HUDEP-2 (cell line): Measurements from ENCODE around the gene BEAN1.

Experiments
- DNase-seq, 76 experiments: peaks; one replicate each; lab custom pipeline; 2025; ENCODE audit not compliant: unreplicated experiment in 76 of 76; lab: John Stamatoyannopoulos, UW

Gene BEAN1

DNA sequence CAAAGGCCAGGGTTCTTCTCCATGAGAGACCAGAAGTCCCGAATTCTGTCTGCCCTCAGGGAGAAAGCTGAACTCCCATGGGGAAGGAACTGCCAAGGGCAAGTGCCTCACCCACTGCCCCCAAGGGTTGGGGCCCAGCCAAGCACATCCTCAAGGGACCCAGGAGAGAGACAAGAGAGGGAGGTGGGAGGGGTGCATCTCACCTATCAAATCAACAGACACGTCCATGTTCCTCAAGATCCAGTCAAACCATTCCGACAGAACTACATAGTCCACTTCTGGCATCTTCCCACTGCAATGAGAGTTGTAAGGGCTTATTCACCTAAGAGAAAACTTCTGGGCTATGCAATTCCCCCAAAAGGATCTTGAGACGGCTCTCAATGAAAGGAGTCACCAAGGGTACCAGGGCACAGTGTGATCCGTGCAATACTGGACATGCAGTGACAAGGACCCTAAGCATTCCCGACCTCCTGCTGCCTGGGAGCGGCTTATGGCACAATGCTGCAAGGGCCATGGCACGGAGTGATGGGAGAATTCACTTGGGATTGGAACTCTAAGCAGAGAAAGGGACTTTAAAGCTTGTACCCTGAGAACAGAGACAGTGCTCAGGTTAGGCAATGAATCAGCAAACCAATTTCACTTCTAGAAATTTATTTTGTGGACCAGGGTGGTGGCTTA is 90.6 kb downstream of the BEAN1 start:
- peak in 1 of 76 experiments; percentile 31 for DNase-seq

DNA sequence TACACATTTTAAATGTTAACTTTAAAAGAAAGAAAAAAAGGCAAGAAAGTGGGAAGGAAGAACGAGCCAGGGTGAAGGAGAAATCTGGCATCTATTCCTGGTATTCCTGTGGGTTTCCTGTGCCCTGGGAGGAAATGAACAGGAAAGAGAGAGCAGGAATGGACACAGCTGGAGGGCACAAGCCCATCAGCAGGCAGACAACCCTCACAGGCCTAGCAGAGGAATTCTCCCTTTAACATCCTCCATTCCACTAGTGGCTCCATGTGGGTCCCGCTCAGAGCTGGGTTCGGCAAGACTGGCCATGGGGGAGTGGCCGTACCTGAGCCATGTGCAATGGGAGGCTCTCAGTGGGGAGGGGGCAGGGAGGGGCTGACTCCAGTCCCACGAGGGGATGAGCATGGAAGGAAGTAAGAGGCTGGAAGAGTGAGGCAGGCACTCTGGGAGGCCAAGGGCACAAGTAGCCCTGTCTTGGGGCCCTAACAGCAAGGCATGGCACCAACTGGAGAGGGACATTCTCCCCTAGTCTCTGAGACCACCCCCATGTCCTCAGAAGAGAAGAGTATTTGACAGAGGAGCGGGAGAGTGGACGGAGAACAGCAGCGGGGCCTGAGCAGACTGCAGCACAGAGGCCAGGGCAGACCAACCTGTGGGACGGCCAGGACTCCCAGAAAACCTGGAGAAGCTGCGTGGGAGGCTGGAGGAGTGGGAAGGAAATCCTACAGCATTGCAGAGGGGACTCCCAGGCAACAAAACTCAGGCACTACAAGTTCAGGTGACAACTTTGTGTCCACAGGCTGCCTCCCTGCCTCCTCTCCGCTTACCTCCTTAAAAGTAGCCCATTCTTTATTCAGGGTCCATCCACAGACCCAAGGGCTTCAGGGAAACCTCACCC is 92.6 kb downstream of the BEAN1 start:
- no peak for DNase-seq

GRCh38 chr16:66520406-66521170 is 93.5 kb downstream of the BEAN1 start:
- peak in 11 of 76 experiments; percentile 4 to 34 (median 6) for DNase-seq

DNA sequence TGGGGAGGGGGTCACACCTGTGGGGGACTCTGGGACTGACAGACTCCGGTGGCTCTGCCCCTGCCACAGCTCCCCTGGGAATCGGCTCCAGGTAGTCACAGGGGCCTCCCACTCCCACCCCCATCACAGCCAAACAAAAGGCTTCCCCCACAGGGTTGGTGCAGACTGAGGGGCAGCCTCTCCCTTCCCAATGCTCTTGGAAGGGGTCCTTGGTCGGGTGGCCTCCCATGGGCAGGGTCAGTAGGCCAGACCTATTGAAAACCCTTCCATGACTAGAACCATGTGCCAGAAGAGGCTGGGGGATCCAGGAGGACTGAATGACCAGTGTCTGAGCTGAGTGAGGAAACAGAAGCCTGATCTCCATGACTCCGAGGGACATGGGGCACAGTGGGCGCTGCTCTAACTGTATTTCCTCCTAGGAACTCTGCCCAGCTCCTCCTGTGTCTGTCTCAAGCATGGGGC is 94.2 kb downstream of the BEAN1 start:
- no peak for DNase-seq

GRCh38 chr16:66521951-66522771 is 95.1 kb downstream of the BEAN1 start:
- DNase-seq = no peak

GRCh38 chr16:66522816-66523590 is 95.9 kb downstream of the BEAN1 start:
- DNase-seq = no peak

- no peak for DNase-seq
These were observed 96.8 kb downstream of the BEAN1 start for GRCh38 chr16:66523861-66524354.

GRCh38 chr16:66524601-66525164 is 97.6 kb downstream of the BEAN1 start:
- peak in 33 of 76 experiments; percentile 6 to 65 (median 33) for DNase-seq

DNA sequence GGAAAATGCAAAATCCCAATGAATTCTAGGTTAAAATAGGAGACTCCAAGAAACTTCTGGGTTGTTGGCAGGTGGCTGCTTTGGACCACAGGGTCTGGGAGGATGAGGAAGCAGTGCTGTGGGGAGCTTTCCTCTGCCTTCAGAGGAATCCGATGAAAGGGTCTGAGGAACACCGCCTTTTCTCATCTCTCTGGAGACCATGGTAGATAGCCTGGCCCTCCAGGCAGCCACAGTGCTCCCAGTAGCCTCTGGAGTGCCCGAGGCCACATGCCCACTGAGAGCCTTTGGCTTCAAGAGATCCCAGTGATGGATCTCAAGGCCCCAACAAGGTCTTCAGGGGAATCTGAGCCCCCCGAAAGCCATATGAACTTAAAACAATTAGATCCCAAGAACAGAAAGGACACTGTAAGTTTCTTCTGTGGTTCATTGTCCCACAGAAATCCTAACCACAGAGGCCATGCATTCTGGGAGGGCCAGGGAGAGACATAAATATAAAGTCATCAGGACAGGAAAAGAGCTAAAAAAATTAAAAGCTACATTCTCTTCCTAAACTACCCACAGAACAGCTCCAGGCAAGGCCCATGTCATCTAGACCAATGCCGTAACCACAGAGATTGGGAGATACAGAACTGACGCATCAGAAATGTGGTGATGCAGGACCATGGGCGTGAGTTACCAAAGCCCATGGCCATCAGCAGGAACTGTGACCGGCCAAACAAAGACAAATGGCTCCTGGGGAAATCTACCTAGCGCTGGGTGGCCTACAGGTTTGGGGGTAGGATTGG is 98.5 kb downstream of the BEAN1 start:
- peak in 26 of 76 experiments; percentile 3 to 67 (median 24) for DNase-seq

- DNase-seq = no peak
These were observed 101.2 kb downstream of the BEAN1 start for GRCh38 chr16:66528294-66528693.

DNA sequence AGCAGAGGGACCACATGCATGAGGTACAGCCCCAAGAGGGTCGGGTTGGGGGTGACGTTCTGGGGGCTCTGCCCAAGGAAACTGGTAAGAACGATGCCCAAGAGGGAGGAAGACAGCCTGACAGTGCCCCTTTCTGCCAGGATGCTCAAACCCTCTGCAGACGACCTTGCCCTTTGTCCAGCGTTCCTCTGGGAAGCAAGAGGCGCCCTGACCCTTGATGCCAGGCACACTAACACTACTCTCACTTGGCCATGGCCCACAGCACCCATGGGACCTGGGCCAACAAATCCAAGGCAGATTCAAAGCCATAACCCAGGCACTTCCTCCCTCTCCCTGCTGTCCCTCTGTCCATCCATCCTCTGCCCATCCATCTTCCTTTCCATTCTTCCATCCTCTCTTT is 102.4 kb downstream of the BEAN1 start:
- no peak for DNase-seq
